Mesendoderm (in vitro differentiated cells): ENCODE measurements around the gene LRFN2.

Experiments
- DNase-seq: peaks from one replicate; pipeline ENCODE4 v3.0.0; 2013
- H2AK5ac ChIP-seq: 2 replicates; pipeline ENCODE4 v1.6.1; 2013; ENCODE audit warnings: low read length, inconsistent platforms
- H2BK120ac ChIP-seq: 2 replicates; pipeline ENCODE4 v1.6.1; 2013; ENCODE audit warnings: low read depth, mild to moderate bottlenecking, low read length, moderate library complexity, mixed read lengths
- H2BK15ac ChIP-seq: replicated peaks from 2 replicates; pipeline ENCODE4 v1.6.1; 2013; ENCODE audit warnings: low read depth, mild to moderate bottlenecking, moderate library complexity
- H2BK5ac ChIP-seq: 2 replicates; pipeline ENCODE4 v1.6.1; 2013; ENCODE audit warnings: low read length, inconsistent platforms
- H3K18ac ChIP-seq: 2 replicates; pipeline ENCODE4 v1.6.1; 2013; ENCODE audit warnings: mild to moderate bottlenecking, low read length, mixed read lengths
- H3K23ac ChIP-seq: one replicate; pipeline ENCODE4 v1.6.1; 2013; ENCODE audit warnings: low read length
- H3K27ac ChIP-seq: 2 replicates; pipeline ENCODE4 v1.5.1; 2013; ENCODE audit warnings: low read depth, mild to moderate bottlenecking, inconsistent platforms, low read length, moderate library complexity
- H3K27me3 ChIP-seq: 2 replicates; pipeline ENCODE4 v1.6.1; 2013; ENCODE audit warnings: low read length, control low read depth, mild to moderate bottlenecking, inconsistent platforms; ENCODE audit not compliant: insufficient read depth, poor library complexity
- H3K36me3 ChIP-seq: 2 replicates; pipeline ENCODE4 v1.6.1; 2013; ENCODE audit warnings: low read length, inconsistent platforms; ENCODE audit not compliant: control insufficient read depth, insufficient read depth
- H3K4ac ChIP-seq: one replicate; pipeline ENCODE4 v1.6.1; 2013; ENCODE audit warnings: low read depth, mild to moderate bottlenecking, low read length, moderate library complexity
- H3K4me1 ChIP-seq: 2 replicates; pipeline ENCODE4 v1.6.1; 2013; ENCODE audit warnings: low read depth, low read length, inconsistent platforms; ENCODE audit not compliant: control insufficient read depth
- H3K4me2 ChIP-seq: 2 replicates; pipeline ENCODE4 v1.6.1; 2013; ENCODE audit warnings: low read length
- H3K4me3 ChIP-seq: 2 replicates; pipeline ENCODE4 v1.5.1; 2013; ENCODE audit warnings: mild to moderate bottlenecking, low read length
- H3K56ac ChIP-seq: one replicate; pipeline ENCODE4 v1.6.1; 2013; ENCODE audit warnings: low read length
- H3K79me1 ChIP-seq: 2 replicates; pipeline ENCODE4 v1.6.1; 2013; ENCODE audit warnings: low read length, inconsistent platforms
- H3K79me2 ChIP-seq: 2 replicates; pipeline ENCODE4 v1.6.1; 2013; ENCODE audit warnings: mild to moderate bottlenecking, low read length; ENCODE audit not compliant: control insufficient read depth, insufficient read depth
- H3K9ac ChIP-seq: 2 replicates; pipeline ENCODE4 v1.6.1; 2013; ENCODE audit warnings: low read length, inconsistent platforms
- H4K5ac ChIP-seq: one replicate; pipeline ENCODE4 v1.6.1; 2013; ENCODE audit warnings: low read length
- H4K8ac ChIP-seq: one replicate; pipeline ENCODE4 v1.6.1; 2013; ENCODE audit warnings: low read depth, mild to moderate bottlenecking, control low read depth, low read length, moderate library complexity
- WGBS: extraction: QIAGEN DNeasy Blood & Tissue Kit; methylation state at CpG from one replicate; pipeline ENCODE4 v1.1.7; 2013; ENCODE audit warnings: low lambda C conversion rate, missing lambda C conversion rate; ENCODE audit not compliant: insufficient coverage; ENCODE audit errors: extremely low coverage; 5-methylcytosine and 5-hydroxymethylcytosine counted together

Gene LRFN2

GRCh38 chr6:40627316-40627715 is 40.2 kb upstream of the LRFN2 start:
- Histone ChIP-seq H3K4me3 (no peak overlapping the region), H3K4me1 (no peaks in the 10 kb centered on the region), H4K5ac (no peak overlapping the region), H3K79me1 (no peaks in the 10 kb centered on the region), H2AK5ac (no peak overlapping the region), H3K4ac (no peak overlapping the region), H3K9ac (no peak overlapping the region), H3K23ac (no peak overlapping the region), H3K27ac (no peak overlapping the region), H3K4me2 (no peak overlapping the region), H2BK5ac (no peak overlapping the region), H3K36me3 (no peaks in the 10 kb centered on the region), H2BK15ac (no peak overlapping the region), H2BK120ac (no peak overlapping the region), H3K27me3 (no peaks in the 10 kb centered on the region), H3K56ac (no peak overlapping the region), H4K8ac (no peak overlapping the region), H3K18ac (no peak overlapping the region), H3K79me2 (no peaks in the 10 kb centered on the region)
- no peak for DNase-seq
- no CpG with 5 or more reads among the region's 3 CpGs for WGBS

GRCh38 chr6:40626886-40627285 is 39.7 kb upstream of the LRFN2 start:
- Histone ChIP-seq H3K79me2 (no peaks in the 10 kb centered on the region), H3K4me1 (no peaks in the 10 kb centered on the region), H3K56ac (no peak overlapping the region), H4K5ac (no peak overlapping the region), H3K9ac (no peak overlapping the region), H4K8ac (no peak overlapping the region), H3K79me1 (no peaks in the 10 kb centered on the region), H3K4ac (no peak overlapping the region), H3K23ac (no peak overlapping the region), H3K27me3 (no peaks in the 10 kb centered on the region), H3K4me3 (no peak overlapping the region), H2BK15ac (no peak overlapping the region), H3K18ac (no peak overlapping the region), H2AK5ac (no peak overlapping the region), H2BK5ac (no peak overlapping the region), H3K4me2 (no peak overlapping the region), H3K27ac (no peak overlapping the region), H2BK120ac (no peak overlapping the region), H3K36me3 (no peaks in the 10 kb centered on the region)
- WGBS, result no CpG with 5 or more reads among the region's 4 CpGs
- no peak for DNase-seq

GRCh38 chr6:40623932-40624331 is 36.8 kb upstream of the LRFN2 start:
- H3K4ac ChIP-seq, result no peak overlapping the region
- no peak overlapping the region for H2BK120ac ChIP-seq
- H3K79me1 ChIP-seq, result no peaks in the 10 kb centered on the region
- no peaks in the 10 kb centered on the region for H3K27me3 ChIP-seq
- H2AK5ac ChIP-seq, result no peak overlapping the region
- no peaks in the 10 kb centered on the region for H3K4me1 ChIP-seq
- no peak overlapping the region for H2BK15ac ChIP-seq
- H3K79me2 ChIP-seq, result no peaks in the 10 kb centered on the region
- no peak overlapping the region for H3K4me2 ChIP-seq
- no peak for DNase-seq
- no peaks in the 10 kb centered on the region for H3K36me3 ChIP-seq
- no peak overlapping the region for H2BK5ac ChIP-seq
- H3K27ac ChIP-seq, result no peak overlapping the region
- no peak overlapping the region for H4K5ac ChIP-seq
- H3K18ac ChIP-seq, result no peak overlapping the region
- WGBS, result no CpG with 5 or more reads among the region's 3 CpGs
- H3K23ac ChIP-seq, result no peak overlapping the region
- no peak overlapping the region for H3K56ac ChIP-seq
- no peak overlapping the region for H3K9ac ChIP-seq
- no peak overlapping the region for H4K8ac ChIP-seq
- no peak overlapping the region for H3K4me3 ChIP-seq

GRCh38 chr6:40623178-40623577 is 36.0 kb upstream of the LRFN2 start:
- Histone ChIP-seq H4K8ac (no peak overlapping the region), H3K79me2 (no peaks in the 10 kb centered on the region), H3K4me2 (no peak overlapping the region), H3K4me1 (no peaks in the 10 kb centered on the region), H3K18ac (no peak overlapping the region), H3K27me3 (no peaks in the 10 kb centered on the region), H3K4me3 (no peak overlapping the region), H3K23ac (no peak overlapping the region), H4K5ac (no peak overlapping the region), H3K4ac (no peak overlapping the region), H3K79me1 (no peaks in the 10 kb centered on the region), H2BK5ac (no peak overlapping the region), H2BK15ac (no peak overlapping the region), H3K36me3 (no peaks in the 10 kb centered on the region), H2BK120ac (no peak overlapping the region), H3K9ac (no peak overlapping the region), H2AK5ac (no peak overlapping the region), H3K27ac (no peak overlapping the region), H3K56ac (no peak overlapping the region)
- no CpG with 5 or more reads among the region's 5 CpGs for WGBS
- no peak for DNase-seq

GRCh38 chr6:40620574-40621240 is 33.5 kb upstream of the LRFN2 start:
- DNase-seq, result no peak
- Histone ChIP-seq H3K4me1 (no peaks in the 10 kb centered on the region), H4K5ac (no peak overlapping the region), H3K36me3 (no peaks in the 10 kb centered on the region), H3K18ac (no peak overlapping the region), H2BK15ac (no peak overlapping the region), H3K9ac (no peak overlapping the region), H3K4ac (no peak overlapping the region), H3K27ac (no peak overlapping the region), H3K4me2 (no peak overlapping the region), H4K8ac (no peak overlapping the region), H3K79me2 (no peaks in the 10 kb centered on the region), H2BK5ac (no peak overlapping the region), H3K79me1 (no peaks in the 10 kb centered on the region), H3K23ac (no peak overlapping the region), H3K4me3 (no peak overlapping the region), H2AK5ac (no peak overlapping the region), H3K56ac (no peak overlapping the region), H2BK120ac (no peak overlapping the region), H3K27me3 (no peaks in the 10 kb centered on the region)
- WGBS, result no CpG with 5 or more reads among the region's 9 CpGs

- no CpG with 5 or more reads among the region's 6 CpGs for WGBS
- no peak overlapping the region for H3K4me2 ChIP-seq
- H3K79me2 ChIP-seq, result no peaks in the 10 kb centered on the region
- no peak overlapping the region for H3K4ac ChIP-seq
- H4K8ac ChIP-seq, result no peak overlapping the region
- H3K27ac ChIP-seq, result no peak overlapping the region
- no peak overlapping the region for H3K18ac ChIP-seq
- no peak overlapping the region for H2AK5ac ChIP-seq
- no peak overlapping the region for H3K4me3 ChIP-seq
- no peaks in the 10 kb centered on the region for H3K27me3 ChIP-seq
- no peak overlapping the region for H4K5ac ChIP-seq
- H3K79me1 ChIP-seq, result no peaks in the 10 kb centered on the region
- H2BK5ac ChIP-seq, result no peak overlapping the region
- H3K36me3 ChIP-seq, result no peaks in the 10 kb centered on the region
- no peak overlapping the region for H3K23ac ChIP-seq
- H3K56ac ChIP-seq, result no peak overlapping the region
- no peak overlapping the region for H2BK15ac ChIP-seq
- no peak overlapping the region for H2BK120ac ChIP-seq
- no peak overlapping the region for H3K9ac ChIP-seq
- DNase-seq, result no peak
- H3K4me1 ChIP-seq, result no peaks in the 10 kb centered on the region
Measured at GRCh38 chr6:40614671-40615070, 27.5 kb upstream of the LRFN2 start.
